Stimulated activated CD4-positive, alpha-beta T cell treated with anti-CD3 and anti-CD28 coated beads, Interleukin-1b, Interleukin-23, amount 100 ng/mL, for 48 hours (primary cell): ENCODE data around the gene ZNF212.
"Not testable (repeated sequence)": the region's sequence is repeated elsewhere in the genome, so short reads cannot be mapped to it uniquely, and the experiment has no call there.

Experiments
- DNase-seq: peaks from one replicate; pipeline ENCODE4 v3.0.0-alpha.2; 2020

ZNF212 gene

GRCh38 chr7:149255174-149255573, 15.7 kb downstream of the ZNF212 start:
- DNase-seq: no peak

- DNase-seq: no peak
Observed at GRCh38 chr7:149256568-149256967, 17.1 kb downstream of the ZNF212 start.

- no peak for DNase-seq
Observed at GRCh38 chr7:149257146-149257545, 17.7 kb downstream of the ZNF212 start.

- peak; percentile 59 for DNase-seq
Observed at GRCh38 chr7:149261316-149261828, 21.9 kb downstream of the ZNF212 start.

- DNase-seq: peak; percentile 87
Observed at GRCh38 chr7:149261829-149262617, 22.6 kb downstream of the ZNF212 start, which contains the start of gene ZNF783. TSS of gene ZNF783 (plus strand) at chr7:149262196. CDS start at chr7:149262334, 138 bp downstream.

- no peak for DNase-seq
Observed at GRCh38 chr7:149266451-149266850, 27.0 kb downstream of the ZNF212 start.

GRCh38 chr7:149267733-149268132, 28.3 kb downstream of the ZNF212 start:
- no peak for DNase-seq

GRCh38 chr7:149274424-149274823, 35.0 kb downstream of the ZNF212 start:
- not testable (repeated sequence) for DNase-seq

GRCh38 chr7:149277871-149278270, 38.4 kb downstream of the ZNF212 start:
- DNase-seq: no peak

- DNase-seq: no peak
Observed at GRCh38 chr7:149278396-149278795, 38.9 kb downstream of the ZNF212 start.

GRCh38 chr7:149279111-149279743, 39.8 kb downstream of the ZNF212 start:
- no peak for DNase-seq

GRCh38 chr7:149280151-149280550, 40.7 kb downstream of the ZNF212 start:
- DNase-seq: no peak

- DNase-seq: no peak
Observed at GRCh38 chr7:149280661-149281507, 41.4 kb downstream of the ZNF212 start.

- no peak for DNase-seq
Observed at GRCh38 chr7:149281508-149282330, 42.3 kb downstream of the ZNF212 start.

- DNase-seq: no peak
Observed at GRCh38 chr7:149282331-149282655, 42.8 kb downstream of the ZNF212 start.

GRCh38 chr7:149283321-149283720, 43.9 kb downstream of the ZNF212 start:
- DNase-seq: no peak

GRCh38 chr7:149284343-149284742, 44.9 kb downstream of the ZNF212 start:
- peak; percentile 32 for DNase-seq

GRCh38 chr7:149284850-149285585, 45.6 kb downstream of the ZNF212 start:
- peak; percentile 97 for DNase-seq

GRCh38 chr7:149285603-149286002, 46.2 kb downstream of the ZNF212 start:
- no peak for DNase-seq

- no peak for DNase-seq
Observed at GRCh38 chr7:149286811-149287400, 47.5 kb downstream of the ZNF212 start.

GRCh38 chr7:149287622-149288021, 48.2 kb downstream of the ZNF212 start:
- DNase-seq: no peak
